Measurements from ENCODE around the gene PSENEN.
A peak's percentile ranks its signal among the peaks of the same experiment; 100 is the strongest.

DNA sequence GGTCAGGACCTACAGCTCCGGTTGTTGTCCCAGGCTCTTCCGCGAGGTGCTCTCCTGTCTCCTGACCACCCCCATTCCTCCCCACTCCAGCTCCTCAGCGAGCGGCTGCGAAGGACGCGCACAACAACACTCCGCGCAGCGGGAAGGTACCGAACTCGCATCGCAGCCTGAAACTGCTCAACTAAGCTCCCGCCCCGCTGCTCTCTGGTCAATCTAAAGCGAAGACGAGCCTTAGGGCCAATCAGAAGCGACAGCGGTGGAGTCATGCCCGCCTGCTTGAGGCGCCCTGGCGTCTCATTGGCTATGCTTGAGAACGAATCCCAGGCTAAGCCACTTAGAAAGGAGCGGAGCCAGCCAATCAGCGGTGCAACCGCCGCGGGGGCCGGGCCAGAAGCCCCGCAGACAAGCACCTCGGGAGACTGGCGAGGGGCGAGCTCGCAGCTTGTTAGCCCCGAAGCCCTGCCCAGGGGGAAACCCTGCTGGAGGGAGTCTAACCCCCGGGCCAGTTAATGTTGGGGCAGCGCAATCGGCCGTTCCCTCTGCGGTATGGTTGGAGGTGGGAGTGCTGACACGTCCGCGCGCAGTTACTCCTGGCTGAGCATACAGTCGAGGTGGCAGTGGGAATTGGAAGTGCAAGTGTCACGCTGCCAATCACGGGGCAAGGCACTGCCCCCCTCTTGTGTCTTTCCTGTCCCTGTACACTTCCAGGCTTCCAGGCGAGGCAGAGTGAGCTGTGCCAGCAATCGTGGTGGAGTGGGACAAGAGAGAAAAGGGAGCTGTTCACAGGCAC, 43.0 kb upstream of the PSENEN start:
- TF ChIP-seq, protein P1, sequence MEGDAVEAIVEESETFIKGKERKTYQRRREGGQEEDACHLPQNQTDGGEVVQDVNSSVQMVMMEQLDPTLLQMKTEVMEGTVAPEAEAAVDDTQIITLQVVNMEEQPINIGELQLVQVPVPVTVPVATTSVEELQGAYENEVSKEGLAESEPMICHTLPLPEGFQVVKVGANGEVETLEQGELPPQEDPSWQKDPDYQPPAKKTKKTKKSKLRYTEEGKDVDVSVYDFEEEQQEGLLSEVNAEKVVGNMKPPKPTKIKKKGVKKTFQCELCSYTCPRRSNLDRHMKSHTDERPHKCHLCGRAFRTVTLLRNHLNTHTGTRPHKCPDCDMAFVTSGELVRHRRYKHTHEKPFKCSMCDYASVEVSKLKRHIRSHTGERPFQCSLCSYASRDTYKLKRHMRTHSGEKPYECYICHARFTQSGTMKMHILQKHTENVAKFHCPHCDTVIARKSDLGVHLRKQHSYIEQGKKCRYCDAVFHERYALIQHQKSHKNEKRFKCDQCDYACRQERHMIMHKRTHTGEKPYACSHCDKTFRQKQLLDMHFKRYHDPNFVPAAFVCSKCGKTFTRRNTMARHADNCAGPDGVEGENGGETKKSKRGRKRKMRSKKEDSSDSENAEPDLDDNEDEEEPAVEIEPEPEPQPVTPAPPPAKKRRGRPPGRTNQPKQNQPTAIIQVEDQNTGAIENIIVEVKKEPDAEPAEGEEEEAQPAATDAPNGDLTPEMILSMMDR (IDR thresholded peaks at IDR 0.05), result no peak
- TF ChIP-seq POLR2A (IDR thresholded peaks at IDR 0.05), result peak; percentile 14

Data from right lobe of liver (tissue), 4 donors.